ENCODE measurements around the gene MAB21L3. TPM values are rescaled to one million over a fixed set of nuclear protein-coding genes. Genes with fewer than 3 reads are reported as not detected.

MAB21L3 gene
- total RNA-seq, 4 donors from 2014 or later, result 0.22 to 0.63 TPM; not detected in 2

DNA sequence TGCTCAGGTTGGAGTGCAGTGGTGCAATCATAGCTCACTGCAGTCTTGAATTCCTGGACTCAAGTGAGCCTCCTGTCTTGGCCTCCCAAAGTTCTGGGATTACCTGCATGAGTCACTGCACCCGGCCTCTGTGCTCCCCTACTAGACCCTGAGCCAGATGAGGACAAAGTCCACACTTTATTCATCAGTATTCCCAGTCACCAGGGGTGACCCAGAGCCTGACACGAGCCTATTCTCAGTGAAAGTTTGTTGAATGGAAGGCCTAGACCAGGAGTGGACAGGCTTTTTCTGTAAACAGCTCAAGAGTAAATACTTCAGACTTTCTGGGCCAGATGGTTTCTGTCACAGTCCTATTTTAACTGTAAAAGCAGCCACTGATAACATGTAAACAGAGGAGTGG is 68.2 kb downstream of the MAB21L3 start:
- 34 to 46% methylated on average over 2 of the region's 2 CpGs for WGBS, 2 donors
- no peaks in the 10 kb centered on the region for H3K36me3 ChIP-seq
- TF ChIP-seq, protein P1, sequence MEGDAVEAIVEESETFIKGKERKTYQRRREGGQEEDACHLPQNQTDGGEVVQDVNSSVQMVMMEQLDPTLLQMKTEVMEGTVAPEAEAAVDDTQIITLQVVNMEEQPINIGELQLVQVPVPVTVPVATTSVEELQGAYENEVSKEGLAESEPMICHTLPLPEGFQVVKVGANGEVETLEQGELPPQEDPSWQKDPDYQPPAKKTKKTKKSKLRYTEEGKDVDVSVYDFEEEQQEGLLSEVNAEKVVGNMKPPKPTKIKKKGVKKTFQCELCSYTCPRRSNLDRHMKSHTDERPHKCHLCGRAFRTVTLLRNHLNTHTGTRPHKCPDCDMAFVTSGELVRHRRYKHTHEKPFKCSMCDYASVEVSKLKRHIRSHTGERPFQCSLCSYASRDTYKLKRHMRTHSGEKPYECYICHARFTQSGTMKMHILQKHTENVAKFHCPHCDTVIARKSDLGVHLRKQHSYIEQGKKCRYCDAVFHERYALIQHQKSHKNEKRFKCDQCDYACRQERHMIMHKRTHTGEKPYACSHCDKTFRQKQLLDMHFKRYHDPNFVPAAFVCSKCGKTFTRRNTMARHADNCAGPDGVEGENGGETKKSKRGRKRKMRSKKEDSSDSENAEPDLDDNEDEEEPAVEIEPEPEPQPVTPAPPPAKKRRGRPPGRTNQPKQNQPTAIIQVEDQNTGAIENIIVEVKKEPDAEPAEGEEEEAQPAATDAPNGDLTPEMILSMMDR (IDR thresholded peaks at IDR 0.05), result no peak
- TF ChIP-seq POLR2A (IDR thresholded peaks at IDR 0.05) (no peak), EP300 (IDR thresholded peaks at IDR 0.05) (no peak)
- no peaks in the 10 kb centered on the region for H3K4me1 ChIP-seq
- H3K4me3 ChIP-seq, result no peak overlapping the region
- H3K27ac ChIP-seq, result peak overlapping the region in 1 of 4 donors; percentile 7
- DNase-seq (ENCODE audit: low spot score in 2 of 2), result no peak
- H3K9me3 ChIP-seq, result no peaks in the 10 kb centered on the region
- no peaks in the 10 kb centered on the region for H3K27me3 ChIP-seq

DNA sequence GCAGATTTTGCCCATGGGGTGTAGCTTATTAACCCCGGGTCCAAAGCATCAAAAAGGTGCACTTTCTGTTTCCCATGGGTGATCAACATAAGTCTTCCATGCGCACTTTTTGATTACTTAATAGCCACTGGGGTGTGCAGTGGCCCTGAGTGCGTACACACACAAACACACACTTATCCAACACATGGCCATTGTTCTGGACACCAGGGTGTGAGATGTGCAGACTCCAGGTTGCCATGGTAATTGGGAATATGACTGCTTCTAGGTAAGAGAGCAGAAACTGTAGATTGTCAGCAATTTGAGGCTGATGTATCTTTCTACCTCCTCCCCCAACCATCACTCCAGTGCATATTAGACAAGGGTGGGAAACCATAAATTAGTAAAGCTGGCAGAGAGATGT is 68.8 kb downstream of the MAB21L3 start:
- no peak for DNase-seq (ENCODE audit: low spot score in 2 of 2)
- Histone ChIP-seq H3K9me3 (no peaks in the 10 kb centered on the region), H3K4me3 (no peak overlapping the region), H3K27me3 (no peaks in the 10 kb centered on the region), H3K27ac (no peak overlapping the region), H3K36me3 (no peaks in the 10 kb centered on the region), H3K4me1 (no peaks in the 10 kb centered on the region)
- TF ChIP-seq EP300 (IDR thresholded peaks at IDR 0.05), result no peak
- no peak for TF ChIP-seq POLR2A (IDR thresholded peaks at IDR 0.05)
- TF ChIP-seq, protein P1 (IDR thresholded peaks at IDR 0.05), result no peak
- WGBS, 2 donors, result 80 to 81% methylated on average over 3 of the region's 3 CpGs

GRCh38 chr1:116182019-116182714 is 71.0 kb downstream of the MAB21L3 start:
- no peak for DNase-seq (ENCODE audit: low spot score in 2 of 2)
- Histone ChIP-seq H3K27ac (no peak overlapping the region), H3K4me3 (no peak overlapping the region), H3K4me1 (no peaks in the 10 kb centered on the region), H3K9me3 (no peaks in the 10 kb centered on the region), H3K36me3 (no peaks in the 10 kb centered on the region), H3K27me3 (no peaks in the 10 kb centered on the region)
- 52 to 68% methylated on average over 3 of the region's 3 CpGs for WGBS, 2 donors
- no peak for TF ChIP-seq EP300 (IDR thresholded peaks at IDR 0.05)
- TF ChIP-seq, protein P1 (IDR thresholded peaks at IDR 0.05), result no peak
- TF ChIP-seq POLR2A (IDR thresholded peaks at IDR 0.05), result no peak

Other genes with a start within 250 kb of the MAB21L3 start
- 1 to 10 TPM; 1.7 to 8.8 (median 4.8) TPM for gene SLC22A15, start 134.9 kb upstream of the MAB21L3 start, total RNA-seq

Data from tibial nerve (tissue), 4 donors.